Measurements from ENCODE around the gene JAZF1. TPM values are rescaled to one million over a fixed set of nuclear protein-coding genes. Genes with fewer than 3 reads are reported as not detected.

JAZF1 gene
- total RNA-seq, 1 experiment from 2014 or later = 3.4 TPM

DNA sequence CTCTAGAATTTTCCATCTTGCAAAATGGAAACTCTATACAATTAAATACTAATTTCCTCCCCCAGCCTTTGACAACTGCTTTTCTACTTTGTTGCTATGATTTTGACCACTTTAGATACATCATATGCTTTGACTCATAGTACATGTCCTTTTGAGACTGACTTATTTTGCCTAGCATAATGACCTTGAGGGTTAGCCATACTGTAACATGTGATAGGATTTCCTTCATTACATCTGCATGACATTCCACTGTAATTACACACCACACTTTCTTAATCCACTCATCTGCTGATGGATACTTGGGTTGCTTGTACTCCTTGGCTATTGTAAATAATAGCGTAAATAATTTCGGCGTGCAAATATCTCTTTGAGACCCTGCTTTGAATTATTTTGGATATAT, 127.7 kb downstream of the JAZF1 start (continued):
- TF ChIP-seq TCF7L2 (IDR thresholded peaks at IDR 0.05; ENCODE audit: borderline replicate concordance, extremely low read depth, insufficient read depth, insufficient read length) = no peak
- no peak for TF ChIP-seq CEBPB (IDR thresholded peaks at IDR 0.05; ENCODE audit: low read depth)
- no peak for TF ChIP-seq CBX3 (IDR thresholded peaks at IDR 0.05; ENCODE audit: low read depth)
- TF ChIP-seq JUND (IDR thresholded peaks at IDR 0.05) = no peak
- TF ChIP-seq, protein P1, sequence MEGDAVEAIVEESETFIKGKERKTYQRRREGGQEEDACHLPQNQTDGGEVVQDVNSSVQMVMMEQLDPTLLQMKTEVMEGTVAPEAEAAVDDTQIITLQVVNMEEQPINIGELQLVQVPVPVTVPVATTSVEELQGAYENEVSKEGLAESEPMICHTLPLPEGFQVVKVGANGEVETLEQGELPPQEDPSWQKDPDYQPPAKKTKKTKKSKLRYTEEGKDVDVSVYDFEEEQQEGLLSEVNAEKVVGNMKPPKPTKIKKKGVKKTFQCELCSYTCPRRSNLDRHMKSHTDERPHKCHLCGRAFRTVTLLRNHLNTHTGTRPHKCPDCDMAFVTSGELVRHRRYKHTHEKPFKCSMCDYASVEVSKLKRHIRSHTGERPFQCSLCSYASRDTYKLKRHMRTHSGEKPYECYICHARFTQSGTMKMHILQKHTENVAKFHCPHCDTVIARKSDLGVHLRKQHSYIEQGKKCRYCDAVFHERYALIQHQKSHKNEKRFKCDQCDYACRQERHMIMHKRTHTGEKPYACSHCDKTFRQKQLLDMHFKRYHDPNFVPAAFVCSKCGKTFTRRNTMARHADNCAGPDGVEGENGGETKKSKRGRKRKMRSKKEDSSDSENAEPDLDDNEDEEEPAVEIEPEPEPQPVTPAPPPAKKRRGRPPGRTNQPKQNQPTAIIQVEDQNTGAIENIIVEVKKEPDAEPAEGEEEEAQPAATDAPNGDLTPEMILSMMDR (IDR thresholded peaks at IDR 0.05 in 2 of 3, conservative IDR thresholded peaks at IDR 0.05 in 1 of 3; ENCODE audit: borderline replicate concordance in 1 of 3, insufficient read depth in 1 of 3, low read depth in 2 of 3, low read length in 2 of 3) = no peak

GRCh38 chr7:28048694-28049093, 131.9 kb downstream of the JAZF1 start:
- RAD21 ChIA-PET (ENCODE audit: low non-redundant PET in 1 of 2, low total read pairs in 2 of 2, uncharacterized antibody in 2 of 2, unreplicated experiment in 2 of 2) = no interaction called here
- no peaks in the 10 kb centered on the region for H4K20me1 ChIP-seq (ENCODE audit: insufficient read depth)
- TF ChIP-seq, protein P2, sequence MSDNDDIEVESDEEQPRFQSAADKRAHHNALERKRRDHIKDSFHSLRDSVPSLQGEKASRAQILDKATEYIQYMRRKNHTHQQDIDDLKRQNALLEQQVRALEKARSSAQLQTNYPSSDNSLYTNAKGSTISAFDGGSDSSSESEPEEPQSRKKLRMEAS (IDR thresholded peaks at IDR 0.05) = no peak
- TF ChIP-seq ZFX (IDR thresholded peaks at IDR 0.05) (no peak), EGR1 (IDR thresholded peaks at IDR 0.05; ENCODE audit: low read depth) (no peak), POLR2A (IDR thresholded peaks at IDR 0.05; ENCODE audit: borderline replicate concordance, extremely low read depth, insufficient read depth, insufficient read length) (no peak), ZNF274 (IDR thresholded peaks at IDR 0.05; ENCODE audit: low read depth, low read length) (no peak), SRF (IDR thresholded peaks at IDR 0.05; ENCODE audit: low read depth) (no peak), CBX3 (IDR thresholded peaks at IDR 0.05; ENCODE audit: low read depth) (no peak), SIN3A (IDR thresholded peaks at IDR 0.05; ENCODE audit: low read depth) (no peak), YY1 (IDR thresholded peaks at IDR 0.05; ENCODE audit: extremely low read depth, insufficient replicate concordance, low read depth, low read length) (no peak), POLR2AphosphoS5 (IDR thresholded peaks at IDR 0.05; ENCODE audit: low read depth, low read length) (no peak), JUND (IDR thresholded peaks at IDR 0.05) (no peak)
- TF ChIP-seq, protein P3, sequence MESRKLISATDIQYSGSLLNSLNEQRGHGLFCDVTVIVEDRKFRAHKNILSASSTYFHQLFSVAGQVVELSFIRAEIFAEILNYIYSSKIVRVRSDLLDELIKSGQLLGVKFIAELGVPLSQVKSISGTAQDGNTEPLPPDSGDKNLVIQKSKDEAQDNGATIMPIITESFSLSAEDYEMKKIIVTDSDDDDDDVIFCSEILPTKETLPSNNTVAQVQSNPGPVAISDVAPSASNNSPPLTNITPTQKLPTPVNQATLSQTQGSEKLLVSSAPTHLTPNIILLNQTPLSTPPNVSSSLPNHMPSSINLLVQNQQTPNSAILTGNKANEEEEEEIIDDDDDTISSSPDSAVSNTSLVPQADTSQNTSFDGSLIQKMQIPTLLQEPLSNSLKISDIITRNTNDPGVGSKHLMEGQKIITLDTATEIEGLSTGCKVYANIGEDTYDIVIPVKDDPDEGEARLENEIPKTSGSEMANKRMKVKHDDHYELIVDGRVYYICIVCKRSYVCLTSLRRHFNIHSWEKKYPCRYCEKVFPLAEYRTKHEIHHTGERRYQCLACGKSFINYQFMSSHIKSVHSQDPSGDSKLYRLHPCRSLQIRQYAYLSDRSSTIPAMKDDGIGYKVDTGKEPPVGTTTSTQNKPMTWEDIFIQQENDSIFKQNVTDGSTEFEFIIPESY (IDR thresholded peaks at IDR 0.05; ENCODE audit: extremely low read depth, insufficient replicate concordance, low read length) = no peak
- TF ChIP-seq, protein P4, sequence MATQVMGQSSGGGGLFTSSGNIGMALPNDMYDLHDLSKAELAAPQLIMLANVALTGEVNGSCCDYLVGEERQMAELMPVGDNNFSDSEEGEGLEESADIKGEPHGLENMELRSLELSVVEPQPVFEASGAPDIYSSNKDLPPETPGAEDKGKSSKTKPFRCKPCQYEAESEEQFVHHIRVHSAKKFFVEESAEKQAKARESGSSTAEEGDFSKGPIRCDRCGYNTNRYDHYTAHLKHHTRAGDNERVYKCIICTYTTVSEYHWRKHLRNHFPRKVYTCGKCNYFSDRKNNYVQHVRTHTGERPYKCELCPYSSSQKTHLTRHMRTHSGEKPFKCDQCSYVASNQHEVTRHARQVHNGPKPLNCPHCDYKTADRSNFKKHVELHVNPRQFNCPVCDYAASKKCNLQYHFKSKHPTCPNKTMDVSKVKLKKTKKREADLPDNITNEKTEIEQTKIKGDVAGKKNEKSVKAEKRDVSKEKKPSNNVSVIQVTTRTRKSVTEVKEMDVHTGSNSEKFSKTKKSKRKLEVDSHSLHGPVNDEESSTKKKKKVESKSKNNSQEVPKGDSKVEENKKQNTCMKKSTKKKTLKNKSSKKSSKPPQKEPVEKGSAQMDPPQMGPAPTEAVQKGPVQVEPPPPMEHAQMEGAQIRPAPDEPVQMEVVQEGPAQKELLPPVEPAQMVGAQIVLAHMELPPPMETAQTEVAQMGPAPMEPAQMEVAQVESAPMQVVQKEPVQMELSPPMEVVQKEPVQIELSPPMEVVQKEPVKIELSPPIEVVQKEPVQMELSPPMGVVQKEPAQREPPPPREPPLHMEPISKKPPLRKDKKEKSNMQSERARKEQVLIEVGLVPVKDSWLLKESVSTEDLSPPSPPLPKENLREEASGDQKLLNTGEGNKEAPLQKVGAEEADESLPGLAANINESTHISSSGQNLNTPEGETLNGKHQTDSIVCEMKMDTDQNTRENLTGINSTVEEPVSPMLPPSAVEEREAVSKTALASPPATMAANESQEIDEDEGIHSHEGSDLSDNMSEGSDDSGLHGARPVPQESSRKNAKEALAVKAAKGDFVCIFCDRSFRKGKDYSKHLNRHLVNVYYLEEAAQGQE (IDR thresholded peaks at IDR 0.05; ENCODE audit: low read depth) = no peak
- no peak overlapping the region for H3K27ac ChIP-seq (ENCODE audit: low read depth, low read length)
- DNase-seq (ENCODE audit: low read depth, low spot score) (no peak), ATAC-seq (no peak)
- H3K4me2 ChIP-seq (ENCODE audit: low read length) = no peak overlapping the region
- no peaks in the 10 kb centered on the region for H3K9me3 ChIP-seq (ENCODE audit: control insufficient read depth in 1 of 2, insufficient read depth in 1 of 2, low read depth in 1 of 2, low read length in 2 of 2)
- no peaks in the 10 kb centered on the region for H3K36me3 ChIP-seq (ENCODE audit: control insufficient read depth in 1 of 2, insufficient read depth in 2 of 2, low read length in 2 of 2)
- no peak overlapping the region for H3K9ac ChIP-seq (ENCODE audit: low read length)
- peaks cover 5 to 15% of the 10 kb centered on the region in 2 experiments for H3K4me1 ChIP-seq (ENCODE audit: control insufficient read depth in 1 of 2, insufficient read depth in 2 of 2, low read length in 2 of 2)
- intact Hi-C loops (cut with micrococcal nuclease) = no loop called here
- CTCF ChIA-PET = interaction anchor here (0.7 kb wide), 1 partner anchor 13 kb away, joined by 3 read pairs; no protein-coding TSS in a partner anchor
- H3K27me3 ChIP-seq (ENCODE audit: insufficient read depth, low read length) = no peaks in the 10 kb centered on the region
- no peak overlapping the region for H3K4me3 ChIP-seq (replicated peaks in 1 of 2; ENCODE audit: low read depth in 1 of 2, low read length in 2 of 2)
- BruUV-seq (replicated peaks) = no TSS peak
- no peaks in the 10 kb centered on the region for H3K9me2 ChIP-seq (ENCODE audit: insufficient read depth)
- no peak overlapping the region for H2AFZ ChIP-seq (ENCODE audit: low read depth, low read length, poor library complexity, severe bottlenecking)
- POLR2A ChIA-PET = no interaction called here
- H3K79me2 ChIP-seq (ENCODE audit: insufficient read depth, low read length) = no peaks in the 10 kb centered on the region
